HCT116 (cell line): Measurements from ENCODE around the gene EDDM3A. TPM values are rescaled to one million over a fixed set of nuclear protein-coding genes. Genes with fewer than 3 reads are reported as not detected.

ENCODE experiments used
- ATAC-seq: fragments of 200-7000 bp; cut with Tn5 transposase; 2 replicates; pipeline ENCODE4 v1.9.1; 2020; ENCODE audit warnings: mild to moderate bottlenecking, moderate library complexity
- BruUV-seq: library from RNA; stranded (reverse); fragments of 400-500 nt; replicated peaks from 2 replicates; lab custom pipeline; 2021; lab: Mats Ljungman, UMichigan
- CTCF ChIA-PET: fragments of 300-600 bp; sonication (Branson Sonifier 250); formaldehyde crosslinking; loops from one replicate; lab custom pipeline; 2021; ENCODE audit warnings: antibody characterized with exemption; lab: Charles Lee
- POLR2A ChIA-PET: fragments of 300-600, 350-600 bp; sonication (Branson Sonifier 250); formaldehyde crosslinking; loops from one replicate; lab custom pipeline; 2021; ENCODE audit warnings: antibody characterized with exemption; lab: Charles Lee
- RAD21 ChIA-PET, 2 experiments: fragments of 300-600 bp; sonication (Branson Sonifier 250); formaldehyde crosslinking; loops; one replicate each; lab custom pipeline; 2023; ENCODE audit warnings: low total read pairs in 2 of 2; ENCODE audit not compliant: uncharacterized antibody in 2 of 2, unreplicated experiment in 2 of 2, low non-redundant PET in 1 of 2; lab: Charles Lee
- DNase-seq: peaks from one replicate; pipeline ENCODE4 v3.0.0-alpha.2; 2010; ENCODE audit warnings: low read depth, low spot score
- H2AFZ ChIP-seq: fragments of 200-600 bp; shearing (Covaris generic), sonication (generic); 2 replicates; pipeline ENCODE4 v1.6.1; 2017; ENCODE audit warnings: low read depth, mixed run types, mixed read lengths, antibody characterized with exemption, low read length; ENCODE audit not compliant: poor library complexity, severe bottlenecking
- H3K27ac ChIP-seq: 2 replicates; pipeline ENCODE4 v1.5.1; 2012; ENCODE audit warnings: low read depth, low read length
- H3K27me3 ChIP-seq: fragments of 200-600 bp; sonication (generic); 2 replicates; pipeline ENCODE4 v1.6.1; 2016; ENCODE audit warnings: mixed run types, low read length, mixed read lengths; ENCODE audit not compliant: insufficient read depth
- H3K36me3 ChIP-seq, 2 experiments: fragments of 200-500 bp in 1 of 2; fragments of 200-600 bp in 1 of 2; sonication (Bioruptor generic) in 1 of 2; sonication (generic) in 1 of 2; 2 replicates each; pipeline versions ENCODE4 v1.5.1 to v1.6.1; 2014 to 2016; ENCODE audit warnings: low read length in 2 of 2, inconsistent platforms in 1 of 2, mixed read lengths in 1 of 2, mixed run types in 1 of 2; ENCODE audit not compliant: insufficient read depth in 2 of 2, control insufficient read depth in 1 of 2
- H3K4me1 ChIP-seq, 2 experiments: fragments of 200-600 bp in 1 of 2; sonication (generic) in 1 of 2; 2 replicates each; pipeline versions ENCODE4 v1.5.1 to v1.6.1; 2012 to 2017; ENCODE audit warnings: low read length in 2 of 2, inconsistent platforms in 1 of 2, mild to moderate bottlenecking in 1 of 2, mixed read lengths in 1 of 2, mixed run types in 1 of 2, moderate library complexity in 1 of 2; ENCODE audit not compliant: insufficient read depth in 2 of 2, control insufficient read depth in 1 of 2
- H3K4me2 ChIP-seq: fragments of 200-600 bp; sonication (generic); 2 replicates; pipeline ENCODE4 v1.6.1; 2017; ENCODE audit warnings: mixed run types, low read length, mixed read lengths
- H3K4me3 ChIP-seq, 2 experiments: fragments of 200-600 bp in 1 of 2; sonication (generic) in 1 of 2; replicated peaks in 1 of 2; 2 replicates each; pipeline ENCODE4 v1.5.1; 2011 to 2016; ENCODE audit warnings: low read length in 2 of 2, control low read depth in 1 of 2, low read depth in 1 of 2, mild to moderate bottlenecking in 1 of 2, mixed read lengths in 1 of 2, mixed run types in 1 of 2
- H3K79me2 ChIP-seq: fragments of 200-600 bp; sonication (generic); 2 replicates; pipeline ENCODE4 v1.6.1; 2017; ENCODE audit warnings: mild to moderate bottlenecking, mixed run types, low read length, moderate library complexity, mixed read lengths; ENCODE audit not compliant: insufficient read depth
- H3K9ac ChIP-seq: fragments of 200-600 bp; sonication (generic); 2 replicates; pipeline ENCODE4 v1.6.1; 2016; ENCODE audit warnings: low read length, mixed read lengths
- H3K9me2 ChIP-seq: fragments of 200-600 bp; sonication (generic), shearing (Covaris generic); 2 replicates; pipeline ENCODE4 v1.6.1; 2017; ENCODE audit warnings: mixed run types, mild to moderate bottlenecking, moderate library complexity; ENCODE audit not compliant: insufficient read depth
- H3K9me3 ChIP-seq, 2 experiments: fragments of 200-500 bp in 1 of 2; fragments of 200-600 bp in 1 of 2; sonication (Bioruptor generic) in 1 of 2; sonication (generic) in 1 of 2; 2 replicates each; pipeline ENCODE4 v1.6.1; 2014 to 2017; ENCODE audit warnings: low read length in 2 of 2, mixed read lengths in 2 of 2, inconsistent platforms in 1 of 2, low read depth in 1 of 2, mild to moderate bottlenecking in 1 of 2, mixed run types in 1 of 2, moderate library complexity in 1 of 2; ENCODE audit not compliant: control insufficient read depth in 1 of 2, insufficient read depth in 1 of 2
- H4K20me1 ChIP-seq: fragments of 200-600 bp; sonication (generic), shearing (Covaris generic); 2 replicates; pipeline ENCODE4 v1.6.1; 2017; ENCODE audit warnings: mixed run types, mild to moderate bottlenecking, moderate library complexity; ENCODE audit not compliant: insufficient read depth
- CEBPB ChIP-seq: IDR thresholded peaks from 2 replicates; pipeline ENCODE4 v1.6.1; 2012; ENCODE audit warnings: low read depth
- EZH2 ChIP-seq: fragments of 200-600 bp; sonication (generic); IDR thresholded peaks from 2 replicates; pipeline ENCODE4 v1.6.1; 2017; ENCODE audit warnings: antibody characterized with exemption, mixed run types
- EZH2phosphoT487 ChIP-seq: fragments of 200-600 bp; IDR thresholded peaks from 2 replicates; pipeline ENCODE4 v1.6.1; 2018; ENCODE audit warnings: antibody characterized with exemption, borderline replicate concordance
- FOSL1 ChIP-seq: IDR thresholded peaks from 2 replicates; pipeline ENCODE4 v1.6.1; 2012; ENCODE audit warnings: low read depth
- POLR2A ChIP-seq: IDR thresholded peaks from 2 replicates; pipeline ENCODE4 v1.7.0; 2011; ENCODE audit warnings: borderline replicate concordance; ENCODE audit not compliant: insufficient read depth, insufficient read length; ENCODE audit errors: extremely low read depth
- POLR2AphosphoS5 ChIP-seq: IDR thresholded peaks from 2 replicates; pipeline ENCODE4 v1.6.1; 2011; ENCODE audit warnings: mild to moderate bottlenecking, low read depth, low read length, moderate library complexity
- RAD21 ChIP-seq: IDR thresholded peaks from 2 replicates; pipeline ENCODE4 v1.6.1; 2012; ENCODE audit warnings: low read depth, mild to moderate bottlenecking
- SIN3A ChIP-seq: IDR thresholded peaks from 2 replicates; pipeline ENCODE4 v1.6.1; 2012; ENCODE audit warnings: low read depth
- SP1 ChIP-seq: IDR thresholded peaks from 2 replicates; pipeline ENCODE4 v1.6.1; 2012; ENCODE audit warnings: low read depth
- SRF ChIP-seq: IDR thresholded peaks from 2 replicates; pipeline ENCODE4 v1.6.1; 2012; ENCODE audit warnings: low read depth
- TCF7L2 ChIP-seq: IDR thresholded peaks from 2 replicates; pipeline ENCODE4 v1.7.0; 2011; ENCODE audit warnings: borderline replicate concordance, inconsistent platforms; ENCODE audit not compliant: insufficient read depth, insufficient read length; ENCODE audit errors: extremely low read depth
- YY1 ChIP-seq: IDR thresholded peaks from 2 replicates; pipeline ENCODE4 v1.6.1; 2011; ENCODE audit warnings: low read length, low read depth, moderate library complexity, mild to moderate bottlenecking; ENCODE audit not compliant: insufficient replicate concordance; ENCODE audit errors: extremely low read depth
- ZFX ChIP-seq: fragments of 450-650 bp; IDR thresholded peaks from 2 replicates; pipeline ENCODE4 v1.6.1; 2017
- ZNF274 ChIP-seq: fragments of 200-500 bp; sonication (Bioruptor generic); IDR thresholded peaks from 2 replicates; pipeline ENCODE4 v1.6.1; 2014; ENCODE audit warnings: mild to moderate bottlenecking, low read depth, low read length, inconsistent platforms
- intact Hi-C: fragments of 100-400 bp; cut with micrococcal nuclease; formaldehyde crosslinking; loops from 2 replicates; pipeline ENCODE4 v1.10.0; 2022
- total RNA-seq: library from RNA; stranded (reverse); gene quantifications from one replicate; pipeline ENCODE4 v1.2.1, GENCODE V29; 2021; ENCODE audit not compliant: unreplicated experiment
- TF ChIP-seq, protein P1 (sequence below): IDR thresholded peaks from 2 replicates; pipeline ENCODE4 v1.6.1; 2011; ENCODE audit warnings: mild to moderate bottlenecking, low read length, moderate library complexity; ENCODE audit not compliant: insufficient replicate concordance; ENCODE audit errors: extremely low read depth
- TF ChIP-seq, protein P2 (sequence below): IDR thresholded peaks from 2 replicates; pipeline ENCODE4 v1.6.1; 2012
- TF ChIP-seq, protein P3 (sequence below): IDR thresholded peaks from 2 replicates; pipeline ENCODE4 v1.6.1; 2012
- TF ChIP-seq, protein P4 (sequence below), 3 experiments: fragments of 200-600 bp in 1 of 3; sonication (generic) in 1 of 3; IDR thresholded peaks in 2 of 3; conservative IDR thresholded peaks in 1 of 3; 2 replicates each; pipeline ENCODE4 v1.5.1; 2012 to 2017; ENCODE audit warnings: low read depth in 2 of 3, low read length in 2 of 3, antibody characterized with exemption in 1 of 3, borderline replicate concordance in 1 of 3, control low read depth in 1 of 3, mild to moderate bottlenecking in 1 of 3, mixed read lengths in 1 of 3, mixed run types in 1 of 3, moderate library complexity in 1 of 3; ENCODE audit not compliant: insufficient read depth in 1 of 3
- TF ChIP-seq, protein P5 (sequence below): IDR thresholded peaks from 2 replicates; pipeline ENCODE4 v1.6.1; 2012; ENCODE audit warnings: low read depth

The EDDM3A gene
- total RNA-seq, 1 experiment from 2014 or later, result not detected

DNA sequence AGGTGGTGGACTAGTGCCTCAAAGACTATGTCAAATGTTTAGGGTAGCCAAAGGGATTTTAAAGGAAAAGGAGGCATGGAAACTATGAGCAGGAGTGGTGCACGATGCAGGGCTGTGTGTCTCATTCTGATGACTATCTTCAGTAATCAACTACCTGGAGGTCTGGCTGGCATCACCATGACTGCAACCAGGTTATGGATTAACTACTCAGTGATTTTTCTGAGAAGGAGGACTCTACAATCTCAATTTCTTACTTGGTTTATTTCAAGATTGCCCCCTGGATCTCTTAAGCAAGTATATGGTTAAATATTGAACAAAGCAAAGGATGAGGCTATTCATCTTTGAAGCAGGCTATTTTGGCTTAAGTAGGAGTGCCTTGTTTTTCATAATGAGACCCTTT lies 19.2 kb upstream of the EDDM3A start:
- intact Hi-C loops, result no loop called here
- ChIA-PET CTCF (no interaction called here), RAD21 (no interaction called here), POLR2A (no interaction called here)
- no peak overlapping the region for H3K27ac ChIP-seq
- H3K9me3 ChIP-seq, result no peaks in the 10 kb centered on the region
- no peak overlapping the region for H3K4me3 ChIP-seq
- H3K4me1 ChIP-seq, result no peaks in the 10 kb centered on the region
- no peaks in the 10 kb centered on the region for H3K36me3 ChIP-seq
- no peak for ATAC-seq
- H3K27me3 ChIP-seq, result peaks cover 23% of the 10 kb centered on the region
- H2AFZ ChIP-seq, result no peak overlapping the region
- no TSS peak for BruUV-seq
- no peak for TF ChIP-seq EZH2
- TF ChIP-seq SP1, result no peak
- no peak for TF ChIP-seq ZFX
- TF ChIP-seq, protein P1, sequence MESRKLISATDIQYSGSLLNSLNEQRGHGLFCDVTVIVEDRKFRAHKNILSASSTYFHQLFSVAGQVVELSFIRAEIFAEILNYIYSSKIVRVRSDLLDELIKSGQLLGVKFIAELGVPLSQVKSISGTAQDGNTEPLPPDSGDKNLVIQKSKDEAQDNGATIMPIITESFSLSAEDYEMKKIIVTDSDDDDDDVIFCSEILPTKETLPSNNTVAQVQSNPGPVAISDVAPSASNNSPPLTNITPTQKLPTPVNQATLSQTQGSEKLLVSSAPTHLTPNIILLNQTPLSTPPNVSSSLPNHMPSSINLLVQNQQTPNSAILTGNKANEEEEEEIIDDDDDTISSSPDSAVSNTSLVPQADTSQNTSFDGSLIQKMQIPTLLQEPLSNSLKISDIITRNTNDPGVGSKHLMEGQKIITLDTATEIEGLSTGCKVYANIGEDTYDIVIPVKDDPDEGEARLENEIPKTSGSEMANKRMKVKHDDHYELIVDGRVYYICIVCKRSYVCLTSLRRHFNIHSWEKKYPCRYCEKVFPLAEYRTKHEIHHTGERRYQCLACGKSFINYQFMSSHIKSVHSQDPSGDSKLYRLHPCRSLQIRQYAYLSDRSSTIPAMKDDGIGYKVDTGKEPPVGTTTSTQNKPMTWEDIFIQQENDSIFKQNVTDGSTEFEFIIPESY, result no peak
- no peak for TF ChIP-seq POLR2A
- no peak for TF ChIP-seq EZH2phosphoT487
- TF ChIP-seq, protein P2, sequence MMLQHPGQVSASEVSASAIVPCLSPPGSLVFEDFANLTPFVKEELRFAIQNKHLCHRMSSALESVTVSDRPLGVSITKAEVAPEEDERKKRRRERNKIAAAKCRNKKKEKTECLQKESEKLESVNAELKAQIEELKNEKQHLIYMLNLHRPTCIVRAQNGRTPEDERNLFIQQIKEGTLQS, result no peak
- TF ChIP-seq TCF7L2, result no peak
- no peak for TF ChIP-seq SIN3A
- TF ChIP-seq, protein P3, sequence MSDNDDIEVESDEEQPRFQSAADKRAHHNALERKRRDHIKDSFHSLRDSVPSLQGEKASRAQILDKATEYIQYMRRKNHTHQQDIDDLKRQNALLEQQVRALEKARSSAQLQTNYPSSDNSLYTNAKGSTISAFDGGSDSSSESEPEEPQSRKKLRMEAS, result no peak
- no peak for TF ChIP-seq SRF
- no peak for TF ChIP-seq POLR2AphosphoS5
- TF ChIP-seq YY1, result no peak
- no peak for TF ChIP-seq ZNF274
- no peak for TF ChIP-seq RAD21
- TF ChIP-seq, protein P4, sequence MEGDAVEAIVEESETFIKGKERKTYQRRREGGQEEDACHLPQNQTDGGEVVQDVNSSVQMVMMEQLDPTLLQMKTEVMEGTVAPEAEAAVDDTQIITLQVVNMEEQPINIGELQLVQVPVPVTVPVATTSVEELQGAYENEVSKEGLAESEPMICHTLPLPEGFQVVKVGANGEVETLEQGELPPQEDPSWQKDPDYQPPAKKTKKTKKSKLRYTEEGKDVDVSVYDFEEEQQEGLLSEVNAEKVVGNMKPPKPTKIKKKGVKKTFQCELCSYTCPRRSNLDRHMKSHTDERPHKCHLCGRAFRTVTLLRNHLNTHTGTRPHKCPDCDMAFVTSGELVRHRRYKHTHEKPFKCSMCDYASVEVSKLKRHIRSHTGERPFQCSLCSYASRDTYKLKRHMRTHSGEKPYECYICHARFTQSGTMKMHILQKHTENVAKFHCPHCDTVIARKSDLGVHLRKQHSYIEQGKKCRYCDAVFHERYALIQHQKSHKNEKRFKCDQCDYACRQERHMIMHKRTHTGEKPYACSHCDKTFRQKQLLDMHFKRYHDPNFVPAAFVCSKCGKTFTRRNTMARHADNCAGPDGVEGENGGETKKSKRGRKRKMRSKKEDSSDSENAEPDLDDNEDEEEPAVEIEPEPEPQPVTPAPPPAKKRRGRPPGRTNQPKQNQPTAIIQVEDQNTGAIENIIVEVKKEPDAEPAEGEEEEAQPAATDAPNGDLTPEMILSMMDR (IDR thresholded peaks at IDR 0.05 in 2 of 3, conservative IDR thresholded peaks at IDR 0.05 in 1 of 3; ENCODE audit: borderline replicate concordance in 1 of 3, insufficient read depth in 1 of 3, low read depth in 2 of 3, low read length in 2 of 3), result no peak
- no peak for TF ChIP-seq FOSL1
- TF ChIP-seq, protein P5, sequence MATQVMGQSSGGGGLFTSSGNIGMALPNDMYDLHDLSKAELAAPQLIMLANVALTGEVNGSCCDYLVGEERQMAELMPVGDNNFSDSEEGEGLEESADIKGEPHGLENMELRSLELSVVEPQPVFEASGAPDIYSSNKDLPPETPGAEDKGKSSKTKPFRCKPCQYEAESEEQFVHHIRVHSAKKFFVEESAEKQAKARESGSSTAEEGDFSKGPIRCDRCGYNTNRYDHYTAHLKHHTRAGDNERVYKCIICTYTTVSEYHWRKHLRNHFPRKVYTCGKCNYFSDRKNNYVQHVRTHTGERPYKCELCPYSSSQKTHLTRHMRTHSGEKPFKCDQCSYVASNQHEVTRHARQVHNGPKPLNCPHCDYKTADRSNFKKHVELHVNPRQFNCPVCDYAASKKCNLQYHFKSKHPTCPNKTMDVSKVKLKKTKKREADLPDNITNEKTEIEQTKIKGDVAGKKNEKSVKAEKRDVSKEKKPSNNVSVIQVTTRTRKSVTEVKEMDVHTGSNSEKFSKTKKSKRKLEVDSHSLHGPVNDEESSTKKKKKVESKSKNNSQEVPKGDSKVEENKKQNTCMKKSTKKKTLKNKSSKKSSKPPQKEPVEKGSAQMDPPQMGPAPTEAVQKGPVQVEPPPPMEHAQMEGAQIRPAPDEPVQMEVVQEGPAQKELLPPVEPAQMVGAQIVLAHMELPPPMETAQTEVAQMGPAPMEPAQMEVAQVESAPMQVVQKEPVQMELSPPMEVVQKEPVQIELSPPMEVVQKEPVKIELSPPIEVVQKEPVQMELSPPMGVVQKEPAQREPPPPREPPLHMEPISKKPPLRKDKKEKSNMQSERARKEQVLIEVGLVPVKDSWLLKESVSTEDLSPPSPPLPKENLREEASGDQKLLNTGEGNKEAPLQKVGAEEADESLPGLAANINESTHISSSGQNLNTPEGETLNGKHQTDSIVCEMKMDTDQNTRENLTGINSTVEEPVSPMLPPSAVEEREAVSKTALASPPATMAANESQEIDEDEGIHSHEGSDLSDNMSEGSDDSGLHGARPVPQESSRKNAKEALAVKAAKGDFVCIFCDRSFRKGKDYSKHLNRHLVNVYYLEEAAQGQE, result no peak
- no peak for TF ChIP-seq CEBPB
- no peaks in the 10 kb centered on the region for H4K20me1 ChIP-seq
- no peak overlapping the region for H3K4me2 ChIP-seq
- no peaks in the 10 kb centered on the region for H3K9me2 ChIP-seq
- H3K9ac ChIP-seq, result no peak overlapping the region
- H3K79me2 ChIP-seq, result no peaks in the 10 kb centered on the region
- DNase-seq, result no peak
